H1 (cell line): Measurements from ENCODE around the gene TMBIM6. TPM values are rescaled to one million over a fixed set of nuclear protein-coding genes. Genes with fewer than 3 reads are reported as not detected.

ENCODE experiments used
- ASH2L ChIP-seq: fragments of 200-600, 300-600 bp; sonication (generic); IDR thresholded peaks from one replicate; pipeline ENCODE4 v1.7.1; 2017; ENCODE audit warnings: low read length
- CHD1 ChIP-seq: IDR thresholded peaks from 2 replicates; pipeline ENCODE4 v1.6.1; 2012; ENCODE audit warnings: low read depth, low read length, improper control_type of control experiment
- RBBP5 ChIP-seq: IDR thresholded peaks from 2 replicates; pipeline ENCODE4 v1.7.1; 2012; ENCODE audit warnings: low read depth, mild to moderate bottlenecking, inconsistent platforms, low read length, moderate library complexity, borderline replicate concordance
- polyA plus RNA-seq, 7 experiments: library from polyadenylated mRNA; depleted of rRNA in 3 of 7; stranded (reverse) in 5 of 7; unstranded in 2 of 7; fragments of >200 nt in 5 of 7; fragments of 200-250 nt in 2 of 7; gene quantifications; 1 replicate in 5 of 7; 2 replicates in 1 of 7; 4 replicates in 1 of 7; pipeline versions ENCODE4 v1.2.1 to v1.2.3, GENCODE V29; 2011 to 2013; ENCODE audit warnings: missing spikeins in 2 of 7, mixed read lengths in 2 of 7
- total RNA-seq: library from RNA; stranded (reverse); fragmentation: NEBNext Ultra II Directional; extraction: Animal tissue kit (Norgen Biotek cat#: 25700); gene quantifications from 2 replicates; pipeline ENCODE4 v1.2.1, GENCODE V29; 2021

Gene TMBIM6
- total and polyA plus RNA-seq, 2 of the 8 experiments (the other 6 are each of a cell fraction or from before 2014, with no cell fraction given) = 423 to 556 TPM

- no peak for TF ChIP-seq RBBP5
- no peak for TF ChIP-seq ASH2L
- no peak for TF ChIP-seq CHD1
Observed at GRCh38 chr12:49795654-49796105, 54.3 kb downstream of the TMBIM6 start (continued).
